Gastrocnemius medialis (tissue), 4 donors: ENCODE measurements around the gene OR4N5.

Experiments used
- POLR2A ChIP-seq, 2 donors: fragments of 450-650 bp; IDR thresholded peaks; one replicate each; pipeline ENCODE4 v1.6.1; 2017; ENCODE audit warnings: antibody characterized with exemption in 2 of 2, mild to moderate bottlenecking in 2 of 2, moderate library complexity in 2 of 2
- TF ChIP-seq, protein P1 (sequence below), 5 experiments: fragments of 450-650 bp in 3 of 5; fragments of 200-600 bp in 2 of 5; sonication (generic) in 2 of 5; IDR thresholded peaks in 4 of 5; conservative IDR thresholded peaks in 1 of 5; 1 replicate in 4 of 5; 2 replicates in 1 of 5; pipeline ENCODE4 v1.5.1; 2016 to 2019; ENCODE audit warnings: antibody characterized with exemption in 5 of 5, mild to moderate bottlenecking in 3 of 5, moderate library complexity in 3 of 5

DNA sequence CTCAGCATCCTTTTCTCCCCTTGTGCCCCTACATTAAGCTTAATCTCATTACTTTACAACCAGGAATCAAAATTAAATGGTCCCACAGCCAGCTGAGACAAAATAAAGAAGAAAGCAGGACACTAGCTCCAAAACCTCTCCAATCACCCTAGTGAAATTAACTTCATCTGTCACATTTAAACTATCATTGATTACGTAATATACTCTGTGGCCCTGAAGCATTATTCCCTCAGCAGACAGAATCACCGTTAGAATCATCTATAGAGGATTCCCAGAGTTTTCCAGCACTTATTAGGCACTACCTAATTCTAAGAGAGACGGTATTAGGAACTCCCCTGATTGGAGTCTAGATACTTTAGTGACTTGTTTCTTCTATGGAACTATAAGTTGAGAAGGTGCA is 28.2 kb upstream of the OR4N5 start, which contains the start of gene OR4K17:
- TF ChIP-seq, protein P1, sequence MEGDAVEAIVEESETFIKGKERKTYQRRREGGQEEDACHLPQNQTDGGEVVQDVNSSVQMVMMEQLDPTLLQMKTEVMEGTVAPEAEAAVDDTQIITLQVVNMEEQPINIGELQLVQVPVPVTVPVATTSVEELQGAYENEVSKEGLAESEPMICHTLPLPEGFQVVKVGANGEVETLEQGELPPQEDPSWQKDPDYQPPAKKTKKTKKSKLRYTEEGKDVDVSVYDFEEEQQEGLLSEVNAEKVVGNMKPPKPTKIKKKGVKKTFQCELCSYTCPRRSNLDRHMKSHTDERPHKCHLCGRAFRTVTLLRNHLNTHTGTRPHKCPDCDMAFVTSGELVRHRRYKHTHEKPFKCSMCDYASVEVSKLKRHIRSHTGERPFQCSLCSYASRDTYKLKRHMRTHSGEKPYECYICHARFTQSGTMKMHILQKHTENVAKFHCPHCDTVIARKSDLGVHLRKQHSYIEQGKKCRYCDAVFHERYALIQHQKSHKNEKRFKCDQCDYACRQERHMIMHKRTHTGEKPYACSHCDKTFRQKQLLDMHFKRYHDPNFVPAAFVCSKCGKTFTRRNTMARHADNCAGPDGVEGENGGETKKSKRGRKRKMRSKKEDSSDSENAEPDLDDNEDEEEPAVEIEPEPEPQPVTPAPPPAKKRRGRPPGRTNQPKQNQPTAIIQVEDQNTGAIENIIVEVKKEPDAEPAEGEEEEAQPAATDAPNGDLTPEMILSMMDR (IDR thresholded peaks at IDR 0.05 in 4 of 5, conservative IDR thresholded peaks at IDR 0.05 in 1 of 5): no peak
- TF ChIP-seq POLR2A (IDR thresholded peaks at IDR 0.05): no peak
